ELR (cell line): ENCODE results near the gene FOXP1.

Source experiments
- DNase-seq: peaks from one replicate; pipeline ENCODE4 v3.0.0-alpha.2; 2015; ENCODE audit warnings: low read depth

Gene FOXP1

GRCh38 chr3:71077070-71077469 is 506.5 kb downstream of the FOXP1 start:
- DNase-seq: no peak

GRCh38 chr3:71076361-71077002 is 507.0 kb downstream of the FOXP1 start:
- peak; percentile 35 for DNase-seq

- no peak for DNase-seq
Measured at GRCh38 chr3:71075494-71075893, 508.0 kb downstream of the FOXP1 start.

GRCh38 chr3:71074423-71074822 is 509.1 kb downstream of the FOXP1 start:
- peak; percentile 43 for DNase-seq

- DNase-seq: no peak
Measured at GRCh38 chr3:71072986-71073385, 510.5 kb downstream of the FOXP1 start.

GRCh38 chr3:71072287-71072686 is 511.2 kb downstream of the FOXP1 start:
- DNase-seq: no peak

- DNase-seq: no peak
Measured at GRCh38 chr3:71070497-71071463, 512.7 kb downstream of the FOXP1 start.

GRCh38 chr3:71069797-71070196 is 513.7 kb downstream of the FOXP1 start:
- DNase-seq: peak; percentile 70

GRCh38 chr3:71067977-71068654 is 515.4 kb downstream of the FOXP1 start:
- DNase-seq: no peak

GRCh38 chr3:71066849-71067261 is 516.7 kb downstream of the FOXP1 start:
- peak; percentile 52 for DNase-seq

GRCh38 chr3:71066356-71066755 is 517.2 kb downstream of the FOXP1 start:
- peak; percentile 17 for DNase-seq

- no peak for DNase-seq
Measured at GRCh38 chr3:71065764-71066013, 517.8 kb downstream of the FOXP1 start.

GRCh38 chr3:71064956-71065763 is 518.4 kb downstream of the FOXP1 start:
- peak; percentile 59 for DNase-seq

- DNase-seq: peak; percentile 68
Measured at GRCh38 chr3:71064291-71064955, 519.1 kb downstream of the FOXP1 start.

- DNase-seq: peak; percentile 74
Measured at GRCh38 chr3:71063773-71064290, 519.7 kb downstream of the FOXP1 start.

GRCh38 chr3:71062952-71063772 is 520.4 kb downstream of the FOXP1 start:
- DNase-seq: peak; percentile 79

GRCh38 chr3:71062037-71062932 is 521.2 kb downstream of the FOXP1 start:
- DNase-seq: peak; percentile 36

- no peak for DNase-seq
Measured at GRCh38 chr3:71061581-71061980, 521.9 kb downstream of the FOXP1 start.

- DNase-seq: no peak
Measured at GRCh38 chr3:71061037-71061436, 522.5 kb downstream of the FOXP1 start.
